H1 (cell line): Measurements from ENCODE around the gene SERGEF. TPM values are rescaled to one million over a fixed set of nuclear protein-coding genes. Genes with fewer than 3 reads are reported as not detected.

Experiments
- CHD2 ChIP-seq: IDR thresholded peaks from 2 replicates; pipeline ENCODE4 v1.6.1; 2012; ENCODE audit warnings: low read length, improper control_type of control experiment
- HDAC6 ChIP-seq: IDR thresholded peaks from one replicate; pipeline ENCODE4 v1.7.1; 2012; ENCODE audit warnings: low read depth, mild to moderate bottlenecking, inconsistent platforms, low read length, moderate library complexity
- RFX5 ChIP-seq: IDR thresholded peaks from 2 replicates; pipeline ENCODE4 v1.6.1; 2011; ENCODE audit warnings: low read depth, low read length, improper control_type of control experiment, borderline replicate concordance
- TAF1 ChIP-seq: IDR thresholded peaks from 2 replicates; pipeline ENCODE4 v1.6.1; 2011; ENCODE audit warnings: mild to moderate bottlenecking, low read depth, low read length
- polyA plus RNA-seq, 7 experiments: library from polyadenylated mRNA; depleted of rRNA in 3 of 7; stranded (reverse) in 5 of 7; unstranded in 2 of 7; fragments of >200 nt in 5 of 7; fragments of 200-250 nt in 2 of 7; gene quantifications; 1 replicate in 5 of 7; 2 replicates in 1 of 7; 4 replicates in 1 of 7; pipeline versions ENCODE4 v1.2.1 to v1.2.3, GENCODE V29; 2011 to 2013; ENCODE audit warnings: missing spikeins in 2 of 7, mixed read lengths in 2 of 7
- total RNA-seq: library from RNA; stranded (reverse); fragmentation: NEBNext Ultra II Directional; extraction: Animal tissue kit (Norgen Biotek cat#: 25700); gene quantifications from 2 replicates; pipeline ENCODE4 v1.2.1, GENCODE V29; 2021
- TF ChIP-seq, protein P1 (sequence below), 3 experiments: IDR thresholded peaks; 1 replicate in 2 of 3; 2 replicates in 1 of 3; pipeline versions ENCODE4 v1.5.1 to v1.6.1; 2011; ENCODE audit warnings: low read length in 3 of 3, mild to moderate bottlenecking in 3 of 3, inconsistent platforms in 2 of 3, low read depth in 1 of 3, moderate library complexity in 1 of 3; ENCODE audit not compliant: insufficient read depth in 1 of 3; ENCODE audit errors: control extremely low read depth in 1 of 3

The SERGEF gene
- total and polyA plus RNA-seq, 2 of the 8 experiments (the other 6 are each of a cell fraction or from before 2014, with no cell fraction given), result 16.6 to 28.8 TPM

DNA sequence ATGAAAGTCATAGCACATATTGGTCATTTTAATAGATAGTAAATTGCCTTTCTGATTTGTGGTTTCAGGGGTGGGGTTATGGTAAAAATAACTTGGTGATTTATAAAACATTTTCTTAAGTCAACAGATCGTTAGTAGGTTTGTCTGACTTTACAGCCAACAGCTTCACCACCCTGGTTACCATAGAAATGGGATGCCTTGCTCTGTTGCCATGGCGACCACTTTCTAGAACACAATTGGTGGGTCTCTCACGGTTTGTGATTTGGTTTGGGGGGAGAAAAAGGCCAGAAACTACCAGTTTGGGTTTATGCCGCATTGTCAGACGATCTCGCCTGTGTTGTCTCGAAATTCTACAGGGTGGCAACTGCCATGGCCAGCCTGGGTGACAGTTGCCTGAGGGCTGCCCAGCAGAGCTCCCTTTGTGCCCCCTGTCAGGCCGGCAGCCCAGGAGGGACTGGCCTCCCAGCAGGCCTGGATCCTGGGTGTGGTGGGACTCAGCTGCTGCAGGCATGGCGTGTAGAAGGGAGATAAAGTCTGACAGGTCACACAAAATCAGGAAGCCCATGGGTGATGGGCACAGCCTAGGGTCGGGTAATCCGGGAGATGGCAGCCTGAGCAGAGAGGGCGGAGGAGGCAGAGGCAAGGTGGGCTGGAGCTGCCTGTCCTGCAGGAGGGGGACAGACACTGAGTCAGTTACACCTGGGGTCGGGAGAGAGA, 247.3 kb downstream of the SERGEF start (continued):
- TF ChIP-seq, protein P1, sequence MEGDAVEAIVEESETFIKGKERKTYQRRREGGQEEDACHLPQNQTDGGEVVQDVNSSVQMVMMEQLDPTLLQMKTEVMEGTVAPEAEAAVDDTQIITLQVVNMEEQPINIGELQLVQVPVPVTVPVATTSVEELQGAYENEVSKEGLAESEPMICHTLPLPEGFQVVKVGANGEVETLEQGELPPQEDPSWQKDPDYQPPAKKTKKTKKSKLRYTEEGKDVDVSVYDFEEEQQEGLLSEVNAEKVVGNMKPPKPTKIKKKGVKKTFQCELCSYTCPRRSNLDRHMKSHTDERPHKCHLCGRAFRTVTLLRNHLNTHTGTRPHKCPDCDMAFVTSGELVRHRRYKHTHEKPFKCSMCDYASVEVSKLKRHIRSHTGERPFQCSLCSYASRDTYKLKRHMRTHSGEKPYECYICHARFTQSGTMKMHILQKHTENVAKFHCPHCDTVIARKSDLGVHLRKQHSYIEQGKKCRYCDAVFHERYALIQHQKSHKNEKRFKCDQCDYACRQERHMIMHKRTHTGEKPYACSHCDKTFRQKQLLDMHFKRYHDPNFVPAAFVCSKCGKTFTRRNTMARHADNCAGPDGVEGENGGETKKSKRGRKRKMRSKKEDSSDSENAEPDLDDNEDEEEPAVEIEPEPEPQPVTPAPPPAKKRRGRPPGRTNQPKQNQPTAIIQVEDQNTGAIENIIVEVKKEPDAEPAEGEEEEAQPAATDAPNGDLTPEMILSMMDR (IDR thresholded peaks at IDR 0.05; ENCODE audit: control extremely low read depth in 1 of 3, insufficient read depth in 1 of 3, low read depth in 1 of 3, low read length in 3 of 3), result no peak
- TF ChIP-seq TAF1 (no peak), HDAC6 (no peak), CHD2 (no peak), RFX5 (no peak)
